NCI-H187 (cell line): ENCODE data around the gene STK32C.
A peak's percentile ranks its signal among the peaks of the same experiment; 100 is the strongest.

Experiments
- DNase-seq, 2 experiments: peaks; one replicate each; lab custom pipeline; 2025; lab: John Stamatoyannopoulos, UW

STK32C gene

DNA sequence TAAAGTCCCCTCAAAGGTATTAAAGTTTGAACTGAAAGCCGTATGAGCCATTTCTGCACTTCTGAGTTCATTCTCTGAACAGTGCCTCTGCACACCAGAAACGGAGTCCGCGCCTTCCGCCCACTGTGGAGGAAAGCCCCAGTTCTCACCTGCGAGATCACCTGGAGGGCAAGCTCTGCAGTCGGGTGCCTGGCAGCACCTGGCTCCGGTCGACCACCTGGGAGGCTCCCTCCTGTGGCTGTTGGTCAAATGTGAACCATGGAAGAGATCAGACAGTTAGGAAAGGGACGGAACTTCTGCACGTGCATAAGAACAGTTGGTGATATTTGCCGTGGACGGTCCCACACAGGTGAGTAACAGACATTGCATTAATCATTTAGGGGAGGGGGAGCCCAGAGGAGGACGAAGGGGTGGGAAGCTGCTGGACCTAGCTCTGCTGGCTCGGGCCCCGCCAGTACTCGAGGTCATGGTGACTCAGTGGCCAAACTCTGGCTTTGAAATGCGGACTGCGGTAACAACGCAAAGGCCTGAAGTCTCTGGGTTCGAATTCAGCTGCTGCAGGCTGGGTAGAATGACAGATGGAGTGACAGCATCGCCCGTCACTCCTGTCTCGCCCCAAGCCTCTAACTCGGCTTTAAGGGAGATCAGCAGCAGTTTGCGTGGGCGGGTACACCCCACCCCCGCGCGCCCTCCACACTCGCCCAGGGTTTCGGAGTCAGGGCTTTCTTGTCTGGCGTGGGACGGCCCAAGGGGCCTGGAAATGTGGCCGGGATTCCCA is 122.7 kb downstream of the STK32C start:
- DNase-seq = no peak

DNA sequence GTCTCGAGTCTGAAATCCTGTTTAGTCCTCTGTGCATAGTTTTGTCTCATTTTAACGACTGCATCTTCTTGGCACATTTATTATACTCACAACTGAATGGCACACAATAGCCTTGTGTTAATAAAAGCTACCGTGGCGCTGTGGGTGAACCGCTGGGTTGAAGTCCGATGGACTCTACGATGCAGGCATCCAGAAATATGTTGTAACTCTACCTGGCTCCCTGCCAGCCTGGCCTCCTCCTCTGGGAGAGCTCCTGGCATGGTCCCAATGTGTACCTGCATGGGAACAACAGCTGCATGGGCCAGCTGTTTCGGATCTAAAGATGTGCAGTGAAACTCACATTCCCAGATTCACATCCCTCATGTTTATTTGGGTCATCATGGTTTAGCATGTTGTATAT is 124.7 kb downstream of the STK32C start:
- DNase-seq = peak in 1 of 2 experiments; percentile 18

DNA sequence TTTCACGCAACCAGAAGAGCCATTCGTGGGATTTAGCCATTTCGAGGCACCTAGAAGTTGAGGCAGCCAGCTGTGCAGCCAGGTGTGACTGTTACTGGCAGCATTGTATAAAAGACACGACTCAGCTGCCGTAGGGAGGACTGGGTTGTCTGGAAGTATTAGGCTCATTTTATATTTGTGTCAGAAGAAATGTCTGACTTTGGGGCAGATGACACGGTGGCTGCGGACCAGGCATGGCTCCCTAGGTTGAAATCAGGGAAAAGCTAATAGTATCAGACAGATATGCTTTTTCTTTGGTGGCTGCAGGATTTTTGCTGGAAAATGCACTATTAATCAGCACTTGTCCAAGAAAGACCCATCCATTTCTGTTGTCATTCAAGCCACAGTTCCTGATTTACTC is 125.2 kb downstream of the STK32C start:
- no peak for DNase-seq

DNA sequence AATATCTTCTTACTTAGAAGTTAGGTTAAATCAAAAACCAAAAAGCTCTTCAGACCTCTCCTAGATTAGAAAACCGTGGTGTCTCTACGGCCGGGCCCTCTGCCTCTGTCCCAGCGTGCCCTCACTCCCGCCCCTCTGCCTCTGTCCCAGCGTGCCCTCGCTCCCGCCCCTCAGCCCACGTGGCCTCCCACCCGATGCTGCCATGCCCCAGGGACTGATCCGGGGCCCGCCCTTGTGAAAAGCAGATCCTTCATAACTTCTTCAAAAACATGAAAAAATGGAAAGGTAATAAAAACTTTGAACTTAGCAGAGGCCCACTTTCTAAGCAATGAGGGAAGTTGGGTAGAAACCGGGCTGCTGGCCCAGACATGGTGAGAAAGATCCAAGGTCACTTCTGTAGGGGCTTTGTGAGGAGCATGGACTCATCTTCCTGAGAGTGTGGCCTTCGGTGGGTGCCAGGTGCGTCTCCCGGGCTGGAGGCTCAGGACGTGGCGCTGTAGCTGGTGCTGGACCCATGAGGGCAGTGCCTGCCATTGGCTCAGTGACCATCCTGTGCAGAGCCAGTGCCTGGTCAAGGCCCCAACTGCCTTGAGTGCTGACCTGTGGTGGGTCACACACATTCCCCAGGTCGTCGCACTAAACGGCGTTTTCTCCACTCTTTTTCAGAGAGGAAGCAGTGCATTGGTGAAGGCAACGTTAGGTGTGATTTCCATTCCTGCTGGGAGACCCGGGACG is 125.9 kb downstream of the STK32C start:
- no peak for DNase-seq

DNA sequence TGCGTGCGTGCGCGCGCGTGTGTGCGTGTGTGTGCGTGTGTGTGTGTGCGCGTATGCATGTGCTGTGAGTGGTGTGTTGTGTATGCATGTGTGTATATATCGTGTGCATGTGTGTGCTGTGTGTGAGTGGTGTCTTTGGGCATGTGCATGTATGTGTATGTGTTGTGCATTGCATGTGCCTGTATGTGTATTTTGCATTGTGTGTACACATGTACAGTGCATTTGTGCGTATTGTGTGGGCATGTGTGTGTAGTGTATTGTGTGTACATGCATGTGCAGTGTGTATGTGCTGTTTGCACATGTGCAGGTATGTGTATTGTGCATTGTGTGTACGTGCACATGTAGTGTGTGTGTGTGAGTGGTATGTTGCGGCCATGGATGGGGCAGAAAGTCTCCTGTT is 127.0 kb downstream of the STK32C start:
- DNase-seq = no peak

DNA sequence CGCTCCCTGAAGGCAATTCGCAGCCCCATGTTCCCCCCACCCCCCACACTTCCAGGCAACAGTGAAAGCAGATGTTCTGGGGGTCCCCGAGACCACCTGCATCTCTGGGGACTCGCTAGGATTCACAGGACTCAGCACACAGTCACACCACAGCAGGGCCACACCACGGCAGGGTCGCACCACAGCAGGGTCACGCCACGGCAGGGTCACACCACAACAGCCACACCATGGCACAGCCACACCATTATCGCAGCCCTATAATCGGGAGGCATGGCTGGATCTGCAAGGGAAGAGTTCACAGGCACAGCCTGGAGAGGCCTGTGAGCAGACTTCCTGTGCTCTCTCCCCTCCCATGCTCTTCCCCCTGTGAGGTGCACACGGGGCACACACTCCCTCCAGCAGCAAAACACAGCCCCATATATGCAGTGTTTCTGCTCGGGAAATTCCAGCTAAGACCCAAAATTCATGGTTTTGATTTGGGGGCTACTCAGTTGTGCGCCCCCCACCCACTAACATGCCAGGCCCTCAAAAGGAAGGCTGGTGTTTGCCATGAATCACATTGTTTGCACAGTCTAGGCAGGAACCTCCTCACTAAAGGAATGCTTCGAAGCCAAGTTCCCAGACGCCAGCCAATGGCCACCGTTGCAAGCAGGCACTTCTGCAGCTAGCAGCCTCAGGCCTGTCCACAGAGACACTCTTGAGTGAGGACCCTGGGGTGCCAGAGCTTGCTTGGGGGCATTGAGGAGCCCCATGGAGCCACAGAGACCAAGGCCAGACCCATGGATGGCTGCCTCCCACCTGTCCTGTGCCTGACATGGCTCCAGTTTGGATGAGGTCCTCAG is 128.0 kb downstream of the STK32C start:
- no peak for DNase-seq

DNA sequence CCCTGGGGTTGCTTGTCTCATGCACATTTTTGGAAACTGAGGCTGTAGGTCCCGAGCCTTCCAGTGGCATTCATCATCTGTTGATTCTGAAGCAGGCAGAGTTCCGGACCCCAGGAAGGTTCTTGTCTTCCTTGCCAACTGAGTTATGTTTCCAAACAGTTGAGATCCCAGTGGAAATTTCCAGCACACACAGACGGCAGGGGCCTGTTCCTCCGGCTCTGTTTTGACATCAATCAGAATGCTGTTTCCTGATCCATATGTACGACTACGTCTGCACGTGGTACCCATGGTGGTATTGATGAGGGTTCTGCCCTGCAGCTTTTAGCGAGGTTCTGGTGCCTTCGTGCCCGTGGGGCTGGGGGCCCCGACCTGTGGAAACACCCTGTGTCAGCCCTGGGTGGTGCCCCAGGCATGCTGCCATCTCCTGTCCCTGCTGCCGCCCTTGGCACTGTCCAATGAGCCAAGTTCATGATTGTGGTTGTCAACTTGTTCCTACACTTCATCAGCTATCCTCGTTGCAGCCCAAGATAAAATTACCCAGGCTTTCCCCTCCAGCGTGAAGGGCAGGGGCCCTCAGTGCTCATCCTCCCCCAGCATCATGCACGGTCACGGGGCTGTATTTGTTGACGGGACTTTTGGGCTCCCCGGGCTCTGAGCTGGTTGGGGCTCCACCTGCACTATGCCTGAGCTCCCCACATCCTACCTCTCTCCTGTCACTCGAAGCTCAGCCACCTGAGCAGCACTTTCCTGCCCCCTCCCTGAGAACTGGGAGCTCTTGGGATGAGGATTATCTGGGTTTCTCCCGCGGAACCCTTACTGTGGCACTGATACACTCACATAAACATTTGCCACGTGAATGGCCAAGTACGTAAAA is 128.8 kb downstream of the STK32C start:
- DNase-seq = no peak

DNA sequence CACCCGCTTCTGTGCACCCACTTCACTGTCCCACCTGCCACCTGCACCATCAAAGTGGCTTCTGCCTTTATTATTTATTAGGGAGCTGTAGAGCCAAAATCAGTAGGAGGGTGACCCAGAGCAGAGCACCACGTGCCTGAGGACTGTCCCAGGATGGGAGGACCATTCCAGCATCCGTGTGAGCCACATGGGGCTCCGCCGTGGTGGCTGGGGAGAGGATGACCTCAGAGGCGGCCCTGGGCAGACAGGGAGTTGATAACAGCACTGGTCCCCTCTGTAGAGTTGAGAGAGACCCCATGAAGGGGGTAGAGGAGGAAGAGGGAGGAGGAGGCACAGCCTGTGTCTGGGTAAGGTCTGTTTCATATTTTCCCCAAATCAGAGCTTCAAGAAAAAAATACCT is 129.7 kb downstream of the STK32C start:
- no peak for DNase-seq

DNA sequence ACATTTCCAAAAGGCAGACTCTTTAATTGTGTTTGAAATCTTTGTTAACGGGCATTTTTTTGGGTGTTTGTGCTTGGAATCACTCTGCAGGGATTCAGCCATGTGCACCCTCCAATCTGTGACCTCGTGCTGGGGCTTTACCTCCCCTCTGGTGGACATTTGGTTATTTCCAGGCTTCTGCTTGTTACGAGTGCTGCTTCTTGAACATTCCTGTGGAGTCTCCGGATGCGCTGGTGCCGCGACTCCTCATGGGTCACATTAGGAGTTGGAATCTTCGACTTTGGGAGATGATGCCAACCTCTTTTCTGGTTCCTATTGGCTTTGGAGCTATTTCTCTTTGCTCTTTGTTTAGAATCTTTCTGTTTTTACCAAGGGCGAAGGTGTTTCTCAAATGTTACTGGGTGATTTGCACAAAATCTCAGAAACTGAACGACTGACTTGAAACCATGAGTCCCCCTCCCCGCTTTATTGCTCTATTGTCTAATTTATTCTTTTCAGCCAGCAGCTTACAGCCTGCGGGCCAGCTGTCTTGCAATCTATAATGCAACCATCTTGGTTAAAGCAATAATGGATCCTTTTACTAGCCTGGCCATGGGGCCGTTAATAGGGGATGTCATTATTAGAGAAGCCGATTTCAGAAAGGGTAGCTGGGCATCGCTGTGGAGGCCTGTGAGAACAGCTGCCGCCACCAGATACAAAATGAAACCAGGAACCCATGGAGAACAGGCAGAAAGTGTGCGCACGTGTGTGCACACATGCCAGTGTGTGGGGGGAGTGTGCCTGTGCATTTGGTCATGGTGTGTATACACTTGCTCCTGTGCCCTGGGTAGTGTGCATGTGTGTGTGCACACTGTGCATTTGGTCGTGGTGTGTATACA is 130.9 kb downstream of the STK32C start:
- DNase-seq = no peak

DNA sequence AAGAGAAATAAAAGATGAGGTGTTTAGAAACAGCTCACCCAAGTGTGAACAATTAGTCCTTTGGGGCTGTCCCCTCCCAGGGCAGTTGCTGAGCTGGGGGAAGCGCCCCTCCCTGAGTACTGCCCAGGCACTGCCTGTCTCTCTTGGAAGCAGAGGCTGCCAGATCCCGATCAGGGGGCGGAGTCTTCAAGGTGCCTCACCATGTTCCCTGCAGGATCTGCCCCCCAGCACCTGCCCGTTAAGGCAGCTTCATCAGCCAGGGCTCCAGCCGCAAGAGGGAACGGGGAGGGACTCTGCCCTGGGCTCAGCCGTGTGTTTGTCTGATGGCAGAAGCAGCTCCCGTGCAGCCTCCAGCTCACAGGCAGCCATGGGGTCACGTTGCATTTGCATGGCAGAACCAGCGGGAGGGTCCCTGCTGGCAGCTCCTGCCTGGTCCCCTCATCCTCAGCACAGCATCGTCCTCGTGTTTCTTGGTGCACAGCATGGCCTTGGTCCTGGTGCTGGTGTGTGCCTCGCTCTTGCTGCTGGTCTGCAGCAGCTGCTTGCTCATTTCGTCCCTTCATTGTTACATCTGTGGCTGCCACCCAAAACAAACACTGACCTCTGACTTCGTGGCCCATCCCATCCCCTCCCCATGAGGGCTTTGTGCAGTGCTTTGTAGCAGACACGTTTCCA is 131.7 kb downstream of the STK32C start:
- DNase-seq = peak in 1 of 2 experiments; percentile 14

DNA sequence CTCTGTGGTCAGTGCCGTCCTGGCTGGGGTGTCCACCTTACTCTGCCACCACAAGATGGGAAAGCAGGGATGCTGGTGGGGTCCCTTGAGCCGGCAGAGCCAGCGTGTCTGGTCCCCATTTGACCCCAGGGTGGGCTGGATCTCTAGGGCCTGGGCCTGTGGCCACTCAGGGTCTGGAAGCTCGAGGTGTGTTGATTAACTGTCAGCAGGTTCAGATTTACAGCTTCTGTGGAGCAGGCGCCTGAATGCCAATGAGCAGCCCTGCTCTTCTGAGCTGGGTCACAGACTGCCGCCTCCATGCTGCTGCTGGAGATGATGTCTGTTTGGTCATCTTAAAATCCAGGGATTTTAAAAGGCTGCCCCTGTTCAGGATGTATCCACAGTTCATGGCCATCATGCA is 132.3 kb downstream of the STK32C start:
- DNase-seq = no peak

DNA sequence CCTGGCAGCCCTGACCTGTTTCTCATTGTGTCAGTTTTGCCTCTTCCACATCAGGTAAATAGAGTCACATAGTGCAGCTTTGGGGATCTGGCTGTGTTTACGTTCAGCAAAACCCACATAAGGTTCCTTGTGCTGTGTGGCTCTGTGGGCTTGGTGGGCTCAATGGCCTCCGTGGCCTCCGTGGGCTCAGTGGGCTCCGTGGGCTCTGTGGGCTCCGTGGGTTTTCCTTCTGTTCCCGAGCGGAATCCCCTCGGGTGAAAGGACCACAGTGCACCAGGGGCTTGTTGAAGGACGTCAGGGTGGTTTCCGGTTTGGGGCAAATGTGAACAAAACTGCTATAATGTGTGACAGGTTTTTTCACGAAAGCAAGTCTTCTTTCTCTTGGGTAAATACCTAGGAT is 133.5 kb downstream of the STK32C start:
- no peak for DNase-seq

DNA sequence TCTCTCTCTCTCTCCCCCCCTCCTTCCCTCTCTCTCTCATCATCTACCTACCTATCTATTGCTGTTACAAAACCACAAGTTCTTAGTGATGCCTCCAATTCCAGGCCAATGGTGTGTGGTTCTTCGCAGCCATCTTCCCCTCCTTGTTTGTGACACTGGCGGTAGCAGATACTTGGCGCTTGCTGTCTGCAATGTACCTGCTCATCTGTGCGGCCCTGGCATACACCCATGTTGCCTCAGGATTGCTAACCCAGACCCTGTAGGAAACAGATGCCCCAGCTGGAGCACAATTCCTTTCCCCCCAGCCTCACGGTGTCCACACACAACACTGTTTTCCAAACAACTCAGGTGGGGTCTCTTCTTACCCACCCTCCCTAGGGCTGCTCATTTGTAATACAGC is 134.6 kb downstream of the STK32C start:
- DNase-seq = no peak

DNA sequence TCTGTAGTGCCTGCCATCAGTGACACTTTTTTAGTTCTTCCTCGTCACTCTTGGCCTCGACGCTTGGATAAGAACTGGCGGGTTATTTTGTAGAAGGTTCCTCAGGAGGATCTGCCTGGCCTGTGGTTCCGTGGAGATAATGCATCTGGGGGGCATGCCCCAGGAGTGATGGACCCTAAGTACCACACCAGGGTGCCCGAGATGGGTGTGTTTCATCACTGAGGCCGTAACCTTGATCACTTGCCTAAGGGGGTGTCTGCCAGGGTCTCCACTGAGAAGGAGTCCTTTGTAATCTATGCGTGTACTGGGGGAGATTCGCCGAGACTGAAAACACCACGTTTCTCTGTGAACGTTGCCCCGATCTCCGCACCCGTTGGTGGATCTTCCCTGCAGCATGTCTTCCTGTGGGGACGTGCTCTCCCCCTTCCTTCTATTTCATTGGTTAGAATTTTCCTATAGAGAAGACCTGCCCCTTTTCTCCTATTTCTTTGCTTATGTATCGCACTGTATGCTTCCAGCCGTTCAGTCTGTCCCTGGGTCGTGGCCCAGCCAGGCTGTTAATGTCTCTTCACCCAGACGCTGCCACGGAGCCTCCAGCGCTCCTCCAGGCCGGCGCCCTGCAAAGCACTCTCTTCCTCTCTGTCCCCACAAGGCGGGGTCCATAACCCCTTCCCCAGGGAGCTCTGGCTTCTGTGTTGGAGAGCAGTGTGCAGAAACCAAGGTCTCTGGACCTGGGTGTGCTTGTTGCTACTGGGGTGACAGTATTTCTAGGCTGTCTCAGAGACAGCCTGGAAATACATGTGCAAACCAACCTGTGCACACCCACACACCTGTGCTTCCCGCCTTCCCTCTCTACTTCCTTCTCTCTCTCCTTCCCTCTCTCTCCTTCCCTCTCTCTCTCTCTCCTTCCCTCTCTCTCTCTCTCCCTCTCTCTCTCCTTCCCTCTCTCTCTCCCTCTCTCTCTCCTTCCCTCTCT is 135.4 kb downstream of the STK32C start:
- no peak for DNase-seq

DNA sequence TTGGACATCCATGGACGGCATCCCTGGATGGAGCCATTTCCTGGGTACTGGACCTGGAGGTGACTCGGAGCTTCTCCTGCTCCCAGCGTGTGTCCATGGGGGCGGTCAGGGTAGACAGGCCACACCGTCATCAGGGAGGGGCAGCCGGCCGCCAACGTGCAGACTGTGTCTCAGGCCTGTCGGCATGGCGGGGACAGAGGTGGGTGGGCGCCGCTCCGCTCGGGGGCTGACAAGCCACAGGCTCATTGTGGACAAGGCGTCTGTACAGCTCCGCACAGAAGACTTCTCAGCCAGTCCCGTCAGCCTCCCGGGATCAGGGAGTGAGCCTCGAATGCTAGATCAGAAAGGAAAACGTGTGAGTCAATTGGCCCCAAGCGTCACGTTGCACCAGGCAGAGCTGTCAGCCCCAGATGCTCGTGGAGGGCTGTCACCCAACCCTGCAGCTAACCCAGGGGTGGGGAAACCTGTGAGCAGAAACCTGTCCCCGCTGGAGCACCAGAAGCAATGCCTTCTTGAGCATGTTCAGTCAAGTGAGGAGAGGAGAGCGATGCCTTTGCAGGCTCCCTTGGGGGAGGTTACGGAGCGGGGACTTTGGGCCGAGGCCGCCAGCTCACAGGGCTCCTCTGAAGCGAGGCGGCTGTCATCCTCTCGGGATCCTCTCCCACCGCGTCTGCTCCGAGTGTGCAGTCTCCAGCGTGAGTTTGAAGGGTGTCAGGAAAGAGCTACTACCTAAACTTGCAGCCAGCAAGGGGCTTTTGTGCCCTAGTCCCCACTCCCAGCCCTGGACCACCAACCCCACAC is 137.0 kb downstream of the STK32C start:
- DNase-seq = no peak

DNA sequence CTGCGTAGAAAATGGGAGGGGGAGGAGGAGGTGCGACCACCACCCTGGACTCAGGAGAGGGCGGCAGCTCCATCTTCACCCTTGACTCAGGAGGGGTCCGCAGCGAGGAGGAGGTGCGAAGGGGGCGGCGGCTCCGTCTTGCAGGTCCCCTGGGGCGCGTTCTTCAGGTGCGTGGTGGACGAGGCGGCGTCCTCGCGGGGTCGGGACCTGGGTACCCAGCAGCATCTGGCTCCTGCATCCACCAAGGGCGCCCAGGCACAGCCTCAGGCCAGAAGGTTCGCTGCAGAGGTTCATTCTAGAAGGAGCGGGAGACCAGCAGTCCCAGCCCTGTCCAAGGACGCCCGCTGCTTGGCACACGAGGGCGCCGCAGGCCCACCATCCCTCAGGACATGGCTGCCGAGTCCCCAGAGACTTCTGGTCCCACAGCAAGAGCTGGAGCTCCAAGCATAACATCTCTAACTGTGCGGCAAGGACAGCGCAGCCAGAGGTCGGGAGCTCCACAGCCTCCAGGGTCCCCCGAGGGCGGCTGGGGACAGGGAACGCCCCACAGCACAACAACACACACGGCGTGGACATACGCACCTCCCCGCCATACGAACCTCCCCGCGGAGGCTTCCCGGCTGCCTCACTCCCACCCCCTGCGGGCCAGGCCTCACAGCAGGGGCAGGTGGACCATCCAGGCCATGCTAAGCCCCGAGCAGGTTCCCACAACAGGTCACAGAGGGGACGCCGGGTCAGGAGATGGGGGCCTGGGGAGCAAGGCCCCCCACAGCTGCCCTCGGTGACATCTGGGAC is 137.8 kb downstream of the STK32C start:
- DNase-seq = no peak
